Pancreas (tissue), 10 donors: ENCODE results near the gene ZBTB12. TPM values are rescaled to one million over a fixed set of nuclear protein-coding genes. Genes with fewer than 3 reads are reported as not detected.

Experiments
- ATAC-seq, 4 donors: fragments of 200-7000 bp; cut with Tn5 transposase; one replicate each; pipeline versions ENCODE4 v1.8.0 to v1.9.1; 2020; ENCODE audit warnings: mild to moderate bottlenecking in 4 of 4, moderate library complexity in 4 of 4
- DNase-seq, 6 donors: peaks; one replicate each; pipeline ENCODE4 v3.0.0-alpha.2; 2020
- FAIRE-seq: peaks from 2 replicates; lab custom pipeline; 2012; peaks lifted over from hg19 to GRCh38; lab: Jason Lieb, UNC
- H3K27ac ChIP-seq, 4 donors: fragments of 200-600 bp; sonication (generic); 1 replicate in 3 of 4; 2 replicates in 1 of 4; pipeline versions ENCODE4 v1.5.0 to v1.8.0; 2020
- H3K27me3 ChIP-seq, 4 donors: fragments of 200-600 bp; one replicate each; pipeline ENCODE4 v1.8.0; 2021
- H3K36me3 ChIP-seq, 3 donors: fragments of 200-600 bp; sonication (generic) in 1 of 3; one replicate each; pipeline versions ENCODE4 v1.5.0 to v1.8.0; 2020 to 2021
- H3K4me1 ChIP-seq, 3 donors: fragments of 200-600 bp; one replicate each; pipeline ENCODE4 v1.8.0; 2021
- H3K4me3 ChIP-seq, 4 donors: fragments of 200-600 bp; sonication (generic) in 2 of 4; one replicate each; pipeline versions ENCODE4 v1.5.0 to v1.8.0; 2020 to 2021
- H3K9me3 ChIP-seq, 4 donors: fragments of 200-600 bp; one replicate each; pipeline ENCODE4 v1.8.0; 2021
- CTCF ChIP-seq, 4 donors: fragments of 200-600 bp; sonication (generic) in 3 of 4; IDR thresholded peaks; one replicate each; pipeline versions ENCODE4 v1.5.0 to v1.8.0; 2021; ENCODE audit warnings: antibody characterized with exemption in 4 of 4
- WGBS, 2 donors: extraction: QIAGEN DNeasy Blood & Tissue Kit; methylation state at CpG; one replicate each; pipeline ENCODE4 v1.1.7; 2013; 5-methylcytosine and 5-hydroxymethylcytosine counted together
- intact Hi-C, 3 donors: fragments of 100-400 bp; cut with DNase I; formaldehyde crosslinking; loops; one replicate each; pipeline versions ENCODE4 v1.11.1 to v1.14.2; 2022
- polyA plus RNA-seq, 2 donors: library from polyadenylated mRNA; stranded (reverse); fragments of 200-250 nt; gene quantifications; one replicate each; pipeline ENCODE4 v1.2.3, GENCODE V29; 2013
- total RNA-seq, 6 donors: library from RNA; stranded (reverse); fragmentation: NEBNext Ultra II Directional in 4 of 6; extraction: Animal tissue kit (Norgen Biotek cat#: 25700) in 4 of 6; gene quantifications; one replicate each; pipeline versions ENCODE4 v1.2.1 to v1.2.4, GENCODE V29; 2021 to 2023
- donor health status: healthy with polysubstance abuse.
- donor health status: DM: no; HTN: no; CAD: no; lungs with moderate emphysema.
- donor health status: DM: no; HTN: no; CAD: no.
- donor health status: control.
- donor health status: control.
- donor health status: Bipolar disorder and iron deficiency.
- donor health status: DM: yes; HTN: yes; CAD: no.
- donor health status: DM: no; HTN: no; CAD: no.
- donor health status: DM: no; HTN: no; CAD: no.
- donor health status: DM: yes; HTN: yes; CAD: no.

ZBTB12 gene
- total and polyA plus RNA-seq, 8 donors = 0.60 to 4.5 (median 2.1) TPM

- no peak for FAIRE-seq
- Histone ChIP-seq H3K27me3 (no peaks in the 10 kb centered on the region), H3K9me3 (no peaks in the 10 kb centered on the region), H3K4me1 (peaks cover 4 to 5% (median 5%) of the 10 kb centered on the region in 3 donors), H3K36me3 (peaks cover 0 to 15% (median 8%) of the 10 kb centered on the region in 3 donors), H3K4me3 (peak overlapping the region; percentile 62 to 97 (median 86)), H3K27ac (peak overlapping the region; percentile 16 to 60 (median 35))
- intact Hi-C loops = no loop called here
- WGBS, 2 donors = 3 to 4% methylated on average over 24 to 41 of the region's 62 CpGs
- ATAC-seq = no peak
- TF ChIP-seq CTCF (IDR thresholded peaks at IDR 0.05) = no peak
- peak in 4 of 6 donors; percentile 33 to 72 (median 57) for DNase-seq
Measured at GRCh38 chr6:31896856-31897611, 4.9 kb downstream of the ZBTB12 start.

DNA sequence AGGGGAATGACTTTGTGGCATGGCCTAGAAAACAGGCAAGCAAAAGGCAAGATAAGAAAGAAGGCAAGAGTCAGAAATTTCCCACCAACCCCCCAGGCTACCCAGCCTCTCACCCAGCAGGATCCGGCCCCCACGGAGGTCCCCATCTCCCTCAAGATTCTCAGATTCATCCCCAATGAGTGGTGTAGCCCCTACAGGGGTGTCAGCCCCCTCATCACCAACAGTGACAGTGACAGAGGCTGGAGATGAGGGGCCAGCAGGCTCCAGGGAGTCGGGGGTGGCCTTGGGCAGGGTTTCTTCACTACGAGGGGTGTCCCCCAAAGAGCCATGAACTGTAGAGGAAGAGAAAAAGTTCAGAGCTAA, 5.4 kb downstream of the ZBTB12 start:
- Histone ChIP-seq H3K9me3 (no peaks in the 10 kb centered on the region), H3K27ac (peak overlapping the region in 2 of 4 donors; percentile 31 to 39), H3K36me3 (peaks cover 0 to 21% (median 8%) of the 10 kb centered on the region in 3 donors), H3K4me1 (peaks cover 4 to 5% (median 5%) of the 10 kb centered on the region in 3 donors), H3K27me3 (no peaks in the 10 kb centered on the region), H3K4me3 (peak overlapping the region in 3 of 4 donors; percentile 80 to 97 (median 92))
- TF ChIP-seq CTCF (IDR thresholded peaks at IDR 0.05) = no peak
- DNase-seq = no peak
- 38 to 44% methylated on average over 4 of the region's 4 CpGs for WGBS, 2 donors
- no peak for FAIRE-seq
- ATAC-seq = no peak
- intact Hi-C loops = no loop called here

DNA sequence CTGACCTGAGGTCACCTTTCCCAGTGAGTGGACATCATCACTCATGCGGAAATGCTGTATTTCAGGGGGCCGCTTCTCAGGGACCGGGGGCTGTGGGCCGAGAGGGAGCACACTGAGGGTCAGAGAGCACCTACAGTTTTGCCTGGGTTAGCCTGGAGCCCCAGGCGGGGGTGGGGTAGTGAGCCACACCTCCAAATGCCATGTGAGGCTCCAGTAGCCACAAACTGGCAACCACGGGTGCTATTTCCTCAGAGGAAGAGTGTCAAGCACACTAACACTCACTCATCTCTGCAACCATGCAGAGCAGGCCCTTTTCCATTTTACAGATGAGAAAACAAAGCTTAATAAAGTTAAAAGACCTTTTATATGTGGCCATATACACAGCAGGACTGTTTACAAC, 9.1 kb downstream of the ZBTB12 start:
- Histone ChIP-seq H3K4me3 (no peak overlapping the region), H3K9me3 (no peaks in the 10 kb centered on the region), H3K36me3 (peaks cover 0 to 31% (median 11%) of the 10 kb centered on the region in 3 donors), H3K27me3 (no peaks in the 10 kb centered on the region), H3K27ac (no peak overlapping the region), H3K4me1 (no peaks in the 10 kb centered on the region)
- DNase-seq (no peak), ATAC-seq (no peak), FAIRE-seq (no peak)
- WGBS, 2 donors = 84 to 92% methylated on average over 6 of the region's 6 CpGs
- TF ChIP-seq CTCF (IDR thresholded peaks at IDR 0.05) = no peak
- intact Hi-C loops = no loop called here

DNA sequence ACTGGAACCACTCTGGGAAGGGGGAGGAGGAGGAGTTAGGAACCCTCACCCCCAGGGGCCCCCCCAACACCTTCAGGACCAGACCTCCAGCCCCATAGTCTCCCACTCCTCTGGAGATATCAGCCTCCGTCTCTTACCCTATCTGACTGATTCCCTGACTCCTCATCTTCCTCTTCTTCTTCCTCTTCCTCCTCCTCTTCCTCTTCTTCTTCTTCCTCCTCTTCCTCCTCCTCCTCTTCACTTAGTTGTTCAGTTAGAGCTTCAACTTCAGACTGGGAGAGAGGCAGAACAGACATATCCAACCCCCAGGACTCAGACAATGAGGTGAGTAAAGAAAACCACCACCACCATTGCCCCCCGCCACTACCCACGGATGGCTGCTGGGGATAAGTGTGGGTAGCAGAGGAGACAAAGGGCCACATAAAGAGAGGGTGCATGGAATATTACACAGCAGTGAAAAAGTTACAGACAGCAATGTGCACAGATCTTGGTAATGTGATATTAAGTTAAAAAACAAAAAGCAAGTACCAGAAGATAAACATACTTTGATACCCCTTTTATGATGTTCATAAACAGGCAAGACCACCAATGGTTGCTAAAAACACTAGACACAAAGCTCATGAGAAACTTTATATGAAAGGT, 12.4 kb downstream of the ZBTB12 start:
- no peaks in the 10 kb centered on the region for H3K9me3 ChIP-seq
- no peak for FAIRE-seq
- DNase-seq = no peak
- 96 to 98% methylated on average over 3 of the region's 3 CpGs for WGBS, 2 donors
- peak in 1 of 4 donors; percentile 11 for ATAC-seq
- no peak overlapping the region for H3K27ac ChIP-seq
- H3K4me3 ChIP-seq = no peak overlapping the region
- no peaks in the 10 kb centered on the region for H3K4me1 ChIP-seq
- intact Hi-C loops = no loop called here
- no peaks in the 10 kb centered on the region for H3K27me3 ChIP-seq
- no peak for TF ChIP-seq CTCF (IDR thresholded peaks at IDR 0.05)
- H3K36me3 ChIP-seq = peaks cover 2 to 49% (median 20%) of the 10 kb centered on the region in 3 donors
